ENCODE data around the gene ZNF491.
"Not testable (repeated sequence)": the region's sequence is repeated elsewhere in the genome, so short reads cannot be mapped to it uniquely, and the experiment has no call there.

DNA sequence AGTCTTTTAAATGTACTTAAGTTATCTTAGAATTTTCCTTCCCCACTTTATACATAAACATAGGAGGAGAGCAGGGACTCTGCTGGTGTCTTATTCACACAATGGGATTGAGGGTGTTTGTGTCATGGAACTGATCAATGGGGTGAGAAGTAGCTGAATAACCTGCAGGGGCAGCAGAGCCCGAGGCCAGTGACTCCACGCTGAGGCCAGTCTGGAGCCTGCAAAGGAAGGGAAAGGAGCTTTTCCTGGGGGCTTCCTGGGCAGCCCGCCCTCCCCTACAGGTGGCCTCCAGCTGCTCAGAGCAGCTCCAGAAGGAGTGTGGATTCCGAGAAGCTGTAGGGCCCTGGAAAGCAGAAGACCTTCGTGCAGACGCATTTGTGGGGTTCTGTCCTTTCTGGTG is 49.3 kb downstream of the ZNF491 start:
- TF ChIP-seq POLR2A (IDR thresholded peaks at IDR 0.05) = not testable (repeated sequence)
- TF ChIP-seq, protein P1, sequence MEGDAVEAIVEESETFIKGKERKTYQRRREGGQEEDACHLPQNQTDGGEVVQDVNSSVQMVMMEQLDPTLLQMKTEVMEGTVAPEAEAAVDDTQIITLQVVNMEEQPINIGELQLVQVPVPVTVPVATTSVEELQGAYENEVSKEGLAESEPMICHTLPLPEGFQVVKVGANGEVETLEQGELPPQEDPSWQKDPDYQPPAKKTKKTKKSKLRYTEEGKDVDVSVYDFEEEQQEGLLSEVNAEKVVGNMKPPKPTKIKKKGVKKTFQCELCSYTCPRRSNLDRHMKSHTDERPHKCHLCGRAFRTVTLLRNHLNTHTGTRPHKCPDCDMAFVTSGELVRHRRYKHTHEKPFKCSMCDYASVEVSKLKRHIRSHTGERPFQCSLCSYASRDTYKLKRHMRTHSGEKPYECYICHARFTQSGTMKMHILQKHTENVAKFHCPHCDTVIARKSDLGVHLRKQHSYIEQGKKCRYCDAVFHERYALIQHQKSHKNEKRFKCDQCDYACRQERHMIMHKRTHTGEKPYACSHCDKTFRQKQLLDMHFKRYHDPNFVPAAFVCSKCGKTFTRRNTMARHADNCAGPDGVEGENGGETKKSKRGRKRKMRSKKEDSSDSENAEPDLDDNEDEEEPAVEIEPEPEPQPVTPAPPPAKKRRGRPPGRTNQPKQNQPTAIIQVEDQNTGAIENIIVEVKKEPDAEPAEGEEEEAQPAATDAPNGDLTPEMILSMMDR (IDR thresholded peaks at IDR 0.05) = not testable (repeated sequence)
